HepG2 (cell line): ENCODE data around the gene NOS1AP. TPM values are rescaled to one million over a fixed set of nuclear protein-coding genes. Genes with fewer than 3 reads are reported as not detected.

Experiments
- HMGXB4 ChIP-seq, 2 experiments: sonication (generic) in 1 of 2; formaldehyde crosslinking in 1 of 2; IDR thresholded peaks; 2 replicates each; pipeline versions ENCODE4 v1.4.0 to v1.6.1; 2018 to 2020; ENCODE audit warnings: missing genetic modification reagents in 2 of 2, borderline replicate concordance in 1 of 2, low read depth in 1 of 2, mild to moderate bottlenecking in 1 of 2, missing biosample characterization in 1 of 2
- HNF1B ChIP-seq: sonication (generic); formaldehyde crosslinking; IDR thresholded peaks from 2 replicates; pipeline ENCODE4 v1.5.1; 2020; ENCODE audit warnings: mild to moderate bottlenecking, moderate library complexity, missing genetic modification reagents
- HNRNPLL ChIP-seq: fragments of 200-400 bp; formaldehyde crosslinking; IDR thresholded peaks from 2 replicates; pipeline ENCODE4 v1.6.1; 2017; ENCODE audit warnings: mild to moderate bottlenecking, low read depth, low read length; ENCODE audit not compliant: poor library complexity, severe bottlenecking
- JUN ChIP-seq: sonication (generic); formaldehyde crosslinking; IDR thresholded peaks from 2 replicates; pipeline ENCODE4 v1.4.0; 2020; ENCODE audit warnings: mild to moderate bottlenecking, missing genetic modification reagents
- MAX ChIP-seq: IDR thresholded peaks from 2 replicates; pipeline ENCODE4 v1.6.1; 2012; ENCODE audit warnings: inconsistent platforms
- MIER2 ChIP-seq: IDR thresholded peaks from 2 replicates; pipeline ENCODE4 v1.6.1; 2016; ENCODE audit warnings: missing biosample characterization, missing genetic modification reagents
- MTA3 ChIP-seq: sonication (generic); formaldehyde crosslinking; IDR thresholded peaks from 2 replicates; pipeline ENCODE4 v1.4.0; 2020; ENCODE audit warnings: missing genetic modification reagents
- SOX13 ChIP-seq, 3 experiments: fragments of 450-650 bp in 1 of 3; sonication (generic) in 1 of 3; formaldehyde crosslinking in 1 of 3; IDR thresholded peaks in 2 of 3; conservative IDR thresholded peaks in 1 of 3; 2 replicates each; pipeline versions ENCODE4 v1.5.0 to v1.6.1; 2016 to 2020; ENCODE audit warnings: antibody characterized with exemption in 1 of 3, mild to moderate bottlenecking in 1 of 3, missing compliant biosample characterization in 1 of 3, missing genetic modification reagents in 1 of 3, moderate library complexity in 1 of 3
- ZNF512 ChIP-seq: sonication (generic); formaldehyde crosslinking; IDR thresholded peaks from 2 replicates; pipeline ENCODE4 v1.4.0; 2020; ENCODE audit warnings: mild to moderate bottlenecking, missing genetic modification reagents
- ZNF691 ChIP-seq: sonication (generic); formaldehyde crosslinking; IDR thresholded peaks from 2 replicates; pipeline ENCODE4 v1.4.0; 2020; ENCODE audit warnings: missing genetic modification reagents, low read depth, mild to moderate bottlenecking, borderline replicate concordance
- ZNF749 ChIP-seq: sonication (generic); formaldehyde crosslinking; IDR thresholded peaks from 2 replicates; pipeline ENCODE4 v1.8.0; 2022; ENCODE audit warnings: mild to moderate bottlenecking, missing genetic modification reagents, moderate library complexity, borderline replicate concordance
- polyA plus RNA-seq, 8 experiments: library from polyadenylated mRNA; depleted of rRNA in 3 of 8; stranded (reverse) in 7 of 8; unstranded in 1 of 8; fragments of >200 nt; fragmentation: Illumina TruSeq in 4 of 8; extraction: Trizol in 4 of 8; gene quantifications; 2 replicates each; pipeline versions ENCODE4 v1.2.1 to v1.2.3, GENCODE V29; 2011 to 2016; ENCODE audit warnings: low read depth in 4 of 8, missing spikeins in 1 of 8, mixed read lengths in 1 of 8; ENCODE audit not compliant: insufficient read depth in 1 of 8
- total RNA-seq, 5 experiments: library from RNA; depleted of rRNA; stranded (reverse); fragments of >200 nt; fragmentation: Illumina TruSeq; extraction: Trizol; gene quantifications; 2 replicates each; pipeline ENCODE4 v1.2.3, GENCODE V29; 2016; ENCODE audit warnings: low read depth in 1 of 5

The NOS1AP gene
- total and polyA plus RNA-seq, 2 of the 13 experiments (the other 11 are each of a cell fraction or from before 2014, with no cell fraction given): 2.0 to 3.3 TPM

- 0 out of 2 replicates have a peak, but pooled peaks have one; percentile 40 for TF ChIP-seq ZNF691 (CRISPR knock-in tag)
- no peak for TF ChIP-seq ZNF512 (CRISPR knock-in tag)
- peak; percentile 75; the same call in 1 of the 2 replicates for TF ChIP-seq HNF1B (CRISPR knock-in tag)
- TF ChIP-seq HMGXB4 (CRISPR knock-in tag; IDR thresholded peaks at IDR 0.05; ENCODE audit: borderline replicate concordance in 1 of 2, low read depth in 1 of 2): 0 out of 4 replicates have a peak, but pooled peaks of 1 of the 2 experiments have one; percentile 28
- no peak for TF ChIP-seq SOX13 (IDR thresholded peaks at IDR 0.05)
- peak in 1 of 2 experiments; percentile 78; a peak in 2 of 4 replicates for TF ChIP-seq SOX13 (CRISPR knock-in tag; conservative IDR thresholded peaks at IDR 0.05 in 1 of 2, IDR thresholded peaks at IDR 0.05 in 1 of 2)
- TF ChIP-seq ZNF749 (CRISPR knock-in tag): 0 out of 2 replicates have a peak, but pooled peaks have one; percentile 33
- 0 out of 2 replicates have a peak, but pooled peaks have one; percentile 26 for TF ChIP-seq MIER2
- peak; percentile 47; the same call in 1 of the 2 replicates for TF ChIP-seq MAX
- TF ChIP-seq MTA3 (CRISPR knock-in tag): no peak
- TF ChIP-seq HNRNPLL: no peak
- peak; percentile 87 for TF ChIP-seq JUN (CRISPR knock-in tag)
Measured at GRCh38 chr1:162151900-162152829, 82.7 kb downstream of the NOS1AP start (continued).
